H1 (cell line): Measurements from ENCODE around the gene ENDOV. TPM values are rescaled to one million over a fixed set of nuclear protein-coding genes. Genes with fewer than 3 reads are reported as not detected.

Source experiments
- CBX8 ChIP-seq: fragments of 300-800, 300-1000 bp; sonication (generic); IDR thresholded peaks from 2 replicates; pipeline ENCODE4 v1.7.1; 2016; ENCODE audit warnings: low read depth, low read length, borderline replicate concordance
- HDAC6 ChIP-seq: IDR thresholded peaks from one replicate; pipeline ENCODE4 v1.7.1; 2012; ENCODE audit warnings: low read depth, mild to moderate bottlenecking, inconsistent platforms, low read length, moderate library complexity
- JUN ChIP-seq: IDR thresholded peaks from 2 replicates; pipeline ENCODE4 v1.6.1; 2011; ENCODE audit warnings: low read depth, mild to moderate bottlenecking, improper control_type of control experiment, low read length
- PHF8 ChIP-seq: fragments of 200-600 bp; sonication (generic); conservative IDR thresholded peaks from 2 replicates; pipeline ENCODE4 v1.7.1; 2012; ENCODE audit warnings: low read depth, mild to moderate bottlenecking, inconsistent platforms, low read length, moderate library complexity
- SP1 ChIP-seq: IDR thresholded peaks from 2 replicates; pipeline ENCODE4 v1.6.1; 2011; ENCODE audit warnings: low read depth, low read length
- polyA plus RNA-seq, 7 experiments: library from polyadenylated mRNA; depleted of rRNA in 3 of 7; stranded (reverse) in 5 of 7; unstranded in 2 of 7; fragments of >200 nt in 5 of 7; fragments of 200-250 nt in 2 of 7; gene quantifications; 1 replicate in 5 of 7; 2 replicates in 1 of 7; 4 replicates in 1 of 7; pipeline versions ENCODE4 v1.2.1 to v1.2.3, GENCODE V29; 2011 to 2013; ENCODE audit warnings: missing spikeins in 2 of 7, mixed read lengths in 2 of 7
- total RNA-seq: library from RNA; stranded (reverse); fragmentation: NEBNext Ultra II Directional; extraction: Animal tissue kit (Norgen Biotek cat#: 25700); gene quantifications from 2 replicates; pipeline ENCODE4 v1.2.1, GENCODE V29; 2021
- TF ChIP-seq, protein P1 (sequence below), 3 experiments: IDR thresholded peaks; 1 replicate in 2 of 3; 2 replicates in 1 of 3; pipeline versions ENCODE4 v1.5.1 to v1.6.1; 2011; ENCODE audit warnings: low read length in 3 of 3, mild to moderate bottlenecking in 3 of 3, inconsistent platforms in 2 of 3, low read depth in 1 of 3, moderate library complexity in 1 of 3; ENCODE audit not compliant: insufficient read depth in 1 of 3; ENCODE audit errors: control extremely low read depth in 1 of 3

Gene ENDOV
- total and polyA plus RNA-seq, 2 of the 8 experiments (the other 6 are each of a cell fraction or from before 2014, with no cell fraction given): 10.6 to 13.3 TPM

DNA sequence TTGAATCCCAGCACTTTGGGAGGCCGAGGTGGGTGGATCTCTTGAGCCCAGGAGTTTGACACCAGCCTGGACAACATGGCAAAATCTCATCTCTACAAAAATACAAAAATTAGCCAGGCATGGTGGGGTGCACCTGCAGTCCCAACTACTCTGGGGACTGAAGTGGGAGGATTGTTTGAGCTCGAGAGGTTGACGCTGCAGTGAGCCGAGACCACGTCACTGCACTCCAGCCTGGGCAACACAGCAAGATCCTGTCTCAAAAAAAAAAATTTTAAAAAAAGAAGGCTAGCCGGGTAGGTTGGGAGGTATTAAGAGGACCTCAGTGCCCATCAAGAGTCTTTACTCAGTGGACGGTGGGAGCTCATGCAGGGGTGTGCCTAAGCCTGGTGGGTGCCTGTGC is 65.3 kb downstream of the ENDOV start (continued):
- TF ChIP-seq PHF8 (no peak), CBX8 (no peak), JUN (no peak), HDAC6 (no peak), SP1 (no peak)
- TF ChIP-seq, protein P1, sequence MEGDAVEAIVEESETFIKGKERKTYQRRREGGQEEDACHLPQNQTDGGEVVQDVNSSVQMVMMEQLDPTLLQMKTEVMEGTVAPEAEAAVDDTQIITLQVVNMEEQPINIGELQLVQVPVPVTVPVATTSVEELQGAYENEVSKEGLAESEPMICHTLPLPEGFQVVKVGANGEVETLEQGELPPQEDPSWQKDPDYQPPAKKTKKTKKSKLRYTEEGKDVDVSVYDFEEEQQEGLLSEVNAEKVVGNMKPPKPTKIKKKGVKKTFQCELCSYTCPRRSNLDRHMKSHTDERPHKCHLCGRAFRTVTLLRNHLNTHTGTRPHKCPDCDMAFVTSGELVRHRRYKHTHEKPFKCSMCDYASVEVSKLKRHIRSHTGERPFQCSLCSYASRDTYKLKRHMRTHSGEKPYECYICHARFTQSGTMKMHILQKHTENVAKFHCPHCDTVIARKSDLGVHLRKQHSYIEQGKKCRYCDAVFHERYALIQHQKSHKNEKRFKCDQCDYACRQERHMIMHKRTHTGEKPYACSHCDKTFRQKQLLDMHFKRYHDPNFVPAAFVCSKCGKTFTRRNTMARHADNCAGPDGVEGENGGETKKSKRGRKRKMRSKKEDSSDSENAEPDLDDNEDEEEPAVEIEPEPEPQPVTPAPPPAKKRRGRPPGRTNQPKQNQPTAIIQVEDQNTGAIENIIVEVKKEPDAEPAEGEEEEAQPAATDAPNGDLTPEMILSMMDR (IDR thresholded peaks at IDR 0.05; ENCODE audit: control extremely low read depth in 1 of 3, insufficient read depth in 1 of 3, low read depth in 1 of 3, low read length in 3 of 3): no peak
